OCI-LY3 (cell line): Measurements from ENCODE around the gene TRIM69.

ENCODE experiments used
- CTCF ChIP-seq: fragments of 200-600, 300-600 bp; sonication (generic); IDR thresholded peaks from 2 replicates; pipeline ENCODE4 v1.5.1; 2014; ENCODE audit warnings: antibody characterized with exemption, low read length, low read depth
- EZH2phosphoT487 ChIP-seq: fragments of 200-600 bp; shearing (Covaris generic); IDR thresholded peaks from 2 replicates; pipeline ENCODE4 v1.6.1; 2018; ENCODE audit warnings: antibody characterized with exemption, mixed run types, low read depth

- TF ChIP-seq CTCF: no peak
- TF ChIP-seq EZH2phosphoT487: no peak
Observed at GRCh38 chr15:44718180-44718926, 18.0 kb upstream of the TRIM69 start.
